NCI-H446 treated with DMSO at 0.1 percent for 48 hours (cell line): ENCODE results near the gene LAG3.

Experiments
- DNase-seq: peaks from one replicate; lab custom pipeline; 2025; lab: John Stamatoyannopoulos, UW

Gene LAG3

GRCh38 chr12:6790496-6791150 is 18.3 kb downstream of the LAG3 start:
- no peak for DNase-seq

- no peak for DNase-seq
Measured at GRCh38 chr12:6791931-6792520, 19.7 kb downstream of the LAG3 start.

GRCh38 chr12:6792522-6793201 is 20.3 kb downstream of the LAG3 start:
- DNase-seq = no peak

- DNase-seq = no peak
Measured at GRCh38 chr12:6795088-6795487, 22.8 kb downstream of the LAG3 start.

GRCh38 chr12:6796576-6796975 is 24.3 kb downstream of the LAG3 start:
- no peak for DNase-seq

- DNase-seq = no peak
Measured at GRCh38 chr12:6799147-6799546, 26.8 kb downstream of the LAG3 start.

GRCh38 chr12:6807170-6807569 is 34.9 kb downstream of the LAG3 start:
- DNase-seq = no peak

GRCh38 chr12:6809056-6809455 is 36.7 kb downstream of the LAG3 start:
- no peak for DNase-seq

GRCh38 chr12:6810758-6811157 is 38.4 kb downstream of the LAG3 start:
- no peak for DNase-seq

GRCh38 chr12:6813363-6813762 is 41.0 kb downstream of the LAG3 start:
- no peak for DNase-seq

- DNase-seq = no peak
Measured at GRCh38 chr12:6816598-6816997, 44.3 kb downstream of the LAG3 start.

- no peak for DNase-seq
Measured at GRCh38 chr12:6817098-6817497, 44.8 kb downstream of the LAG3 start.

- no peak for DNase-seq
Measured at GRCh38 chr12:6817662-6818157, 45.4 kb downstream of the LAG3 start.

GRCh38 chr12:6818222-6818621 is 45.9 kb downstream of the LAG3 start:
- DNase-seq = no peak

GRCh38 chr12:6818645-6819044 is 46.3 kb downstream of the LAG3 start:
- no peak for DNase-seq

GRCh38 chr12:6819106-6820030 is 47.0 kb downstream of the LAG3 start:
- DNase-seq = no peak

- no peak for DNase-seq
Measured at GRCh38 chr12:6820166-6820565, 47.8 kb downstream of the LAG3 start.

GRCh38 chr12:6821591-6822425 is 49.5 kb downstream of the LAG3 start, which contains the start of gene GPR162:
GPR162 (plus strand) TSS chr12:6821821; CDS start chr12:6823899, 2,078 bp downstream.
- peak; percentile 10 for DNase-seq

- DNase-seq = no peak
Measured at GRCh38 chr12:6822426-6823135, 50.3 kb downstream of the LAG3 start.
